Astrocyte (in vitro differentiated cells and primary cell): ENCODE results near the gene EXD3.

ENCODE experiments used
- EZH2 ChIP-seq: IDR thresholded peaks from 2 replicates; pipeline ENCODE4 v1.6.1; 2012; ENCODE audit warnings: mild to moderate bottlenecking, low read length, inconsistent platforms; ENCODE audit not compliant: insufficient read depth
- TF ChIP-seq, protein P1 (sequence below): IDR thresholded peaks from 2 replicates; pipeline ENCODE4 v1.5.1; 2011; ENCODE audit warnings: low read depth, mild to moderate bottlenecking, inconsistent platforms, low read length, moderate library complexity; ENCODE audit not compliant: insufficient read depth

GRCh38 chr9:137393176-137394150 is 29.5 kb downstream of the EXD3 start:
- TF ChIP-seq, protein P1, sequence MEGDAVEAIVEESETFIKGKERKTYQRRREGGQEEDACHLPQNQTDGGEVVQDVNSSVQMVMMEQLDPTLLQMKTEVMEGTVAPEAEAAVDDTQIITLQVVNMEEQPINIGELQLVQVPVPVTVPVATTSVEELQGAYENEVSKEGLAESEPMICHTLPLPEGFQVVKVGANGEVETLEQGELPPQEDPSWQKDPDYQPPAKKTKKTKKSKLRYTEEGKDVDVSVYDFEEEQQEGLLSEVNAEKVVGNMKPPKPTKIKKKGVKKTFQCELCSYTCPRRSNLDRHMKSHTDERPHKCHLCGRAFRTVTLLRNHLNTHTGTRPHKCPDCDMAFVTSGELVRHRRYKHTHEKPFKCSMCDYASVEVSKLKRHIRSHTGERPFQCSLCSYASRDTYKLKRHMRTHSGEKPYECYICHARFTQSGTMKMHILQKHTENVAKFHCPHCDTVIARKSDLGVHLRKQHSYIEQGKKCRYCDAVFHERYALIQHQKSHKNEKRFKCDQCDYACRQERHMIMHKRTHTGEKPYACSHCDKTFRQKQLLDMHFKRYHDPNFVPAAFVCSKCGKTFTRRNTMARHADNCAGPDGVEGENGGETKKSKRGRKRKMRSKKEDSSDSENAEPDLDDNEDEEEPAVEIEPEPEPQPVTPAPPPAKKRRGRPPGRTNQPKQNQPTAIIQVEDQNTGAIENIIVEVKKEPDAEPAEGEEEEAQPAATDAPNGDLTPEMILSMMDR: no peak
- TF ChIP-seq EZH2: no peak
